ENCODE data around the gene RNLS.
"Not testable (repeated sequence)": the region's sequence is repeated elsewhere in the genome, so short reads cannot be mapped to it uniquely, and the experiment has no call there.

RNLS gene

DNA sequence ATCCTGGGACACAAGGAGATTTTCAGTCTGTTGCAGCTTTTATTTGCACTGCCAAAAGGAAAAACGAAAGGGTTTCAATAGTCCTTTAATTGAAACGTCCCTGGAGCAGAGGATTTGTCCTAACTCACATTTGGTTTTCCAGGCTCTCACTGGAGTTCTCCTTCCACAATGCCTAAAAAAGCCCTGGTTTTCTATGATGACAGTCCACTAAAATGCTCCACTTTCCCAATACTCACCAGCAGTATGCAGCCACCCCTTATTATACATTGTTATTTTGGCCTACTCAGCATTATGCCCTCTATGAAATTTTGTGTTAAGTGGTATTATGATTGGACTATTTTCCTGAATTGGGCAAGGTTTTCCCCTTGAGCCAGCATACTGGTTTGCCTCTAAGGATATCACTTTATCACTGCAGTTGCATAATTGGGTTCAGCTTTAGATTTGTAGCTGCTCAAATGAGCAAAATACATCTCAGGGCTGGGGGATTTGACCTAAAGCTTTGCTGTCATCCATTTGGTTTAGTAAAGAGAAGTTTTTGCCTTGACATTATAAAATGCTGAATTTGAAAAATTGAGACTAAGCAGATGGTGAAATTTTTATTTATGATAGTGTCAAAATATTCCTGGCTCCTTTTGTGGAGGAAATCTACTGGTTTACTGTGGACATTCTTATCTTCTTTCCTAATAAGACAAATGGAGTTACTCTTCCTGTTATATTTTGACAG lies 239.2 kb downstream of the RNLS start:
- DNase-seq (ENCODE audit: low spot score): no peak

GRCh38 chr10:88342733-88343310 lies 240.3 kb downstream of the RNLS start:
- DNase-seq (ENCODE audit: low spot score): no peak

DNA sequence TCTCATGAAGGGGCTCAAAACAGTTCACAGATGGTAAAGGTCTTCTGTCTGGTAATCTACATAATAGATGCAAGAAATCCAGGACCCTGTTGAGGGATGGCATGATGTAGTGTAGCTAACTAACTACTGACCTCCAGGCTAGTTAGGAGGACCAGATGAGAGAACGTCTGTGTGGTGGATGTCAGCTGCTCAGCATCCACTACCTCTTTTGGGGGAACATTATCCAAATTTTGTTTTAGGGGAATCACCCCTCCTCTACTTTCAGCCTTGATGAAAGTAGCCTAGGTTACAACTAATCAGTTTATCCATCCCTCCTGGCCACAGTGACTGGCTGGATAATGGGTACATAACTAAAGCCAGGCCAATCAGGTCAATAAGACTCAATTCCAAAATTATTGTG lies 246.0 kb downstream of the RNLS start:
- DNase-seq (ENCODE audit: low spot score): no peak

DNA sequence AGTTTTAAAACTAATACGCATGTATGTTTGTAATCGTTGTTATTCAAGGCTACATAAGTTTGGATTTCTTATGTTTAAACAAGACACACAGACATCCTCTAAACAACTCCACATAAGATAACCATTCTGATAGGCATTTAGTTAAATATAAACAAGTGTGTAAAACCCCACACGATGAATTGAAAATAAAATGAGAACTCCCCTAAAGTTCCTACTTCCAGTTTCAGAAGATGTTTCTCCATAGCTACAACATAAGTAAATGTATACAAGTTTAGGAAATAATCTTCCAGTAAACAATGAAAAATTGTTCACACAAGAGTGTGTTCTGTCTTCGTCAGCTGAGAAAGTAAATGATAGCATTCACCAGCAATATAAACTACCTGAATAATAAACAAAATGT lies 246.8 kb downstream of the RNLS start:
- DNase-seq (ENCODE audit: low spot score): no peak

- DNase-seq (ENCODE audit: low spot score): no peak
These were observed 249.9 kb downstream of the RNLS start for GRCh38 chr10:88333248-88333630.

DNA sequence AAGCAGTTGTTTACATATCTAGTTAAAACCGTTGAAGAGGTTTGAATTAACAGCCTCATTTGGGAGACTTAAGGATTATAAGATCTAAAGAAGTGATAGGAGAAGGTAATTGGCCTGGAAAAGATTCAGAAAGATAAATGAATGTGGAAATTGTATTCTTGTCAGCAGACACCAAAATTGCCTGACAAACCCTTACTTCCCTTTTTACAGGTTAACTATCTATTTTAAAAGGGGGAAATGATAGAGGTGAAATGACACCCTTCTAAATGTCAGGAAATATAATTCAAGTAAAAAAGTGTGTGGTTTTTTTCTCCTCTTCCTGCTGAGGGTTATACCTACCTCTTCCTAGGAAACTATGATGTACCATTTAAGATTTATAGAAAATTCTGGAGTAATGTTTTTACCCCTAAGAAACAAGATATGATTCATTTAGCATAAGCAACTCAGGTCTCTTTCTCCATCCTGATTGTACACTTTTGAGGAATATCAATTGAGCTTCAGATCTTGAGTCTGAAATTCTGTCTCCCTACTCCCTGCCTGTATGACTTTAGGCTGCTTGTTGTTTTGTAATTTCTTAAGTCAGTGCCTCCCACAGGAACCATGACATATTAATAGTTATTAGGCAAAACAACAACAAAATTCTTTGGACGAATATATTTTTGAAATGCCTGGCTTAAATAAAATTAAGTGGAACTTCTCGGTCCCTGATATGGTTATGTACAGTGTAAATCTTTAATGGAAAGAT lies 250.4 kb downstream of the RNLS start:
- DNase-seq (ENCODE audit: low spot score): no peak

DNA sequence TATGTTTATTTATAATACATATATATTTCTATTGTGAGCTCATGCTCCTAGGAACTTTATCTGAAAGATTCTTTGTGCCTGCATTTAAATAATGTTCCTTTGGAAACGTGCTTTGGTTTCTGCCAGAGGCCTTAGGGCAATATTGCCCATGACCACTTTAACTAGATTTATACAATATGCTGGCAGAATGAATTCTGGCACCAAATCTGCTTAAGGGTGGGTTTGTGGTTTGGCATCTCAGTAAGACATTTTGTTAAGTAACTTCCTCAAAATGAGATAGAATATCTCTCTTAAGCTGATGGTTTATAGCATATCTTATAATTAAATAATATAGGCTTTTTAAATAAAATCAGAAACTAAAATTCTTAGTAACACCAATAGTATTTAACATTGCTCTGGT lies 252.9 kb downstream of the RNLS start:
- DNase-seq (ENCODE audit: low spot score): no peak

GRCh38 chr10:88322324-88323063 lies 260.6 kb downstream of the RNLS start:
- DNase-seq (ENCODE audit: low spot score): no peak

- no peak for DNase-seq (ENCODE audit: low spot score)
These were observed 263.1 kb downstream of the RNLS start for GRCh38 chr10:88319960-88320517.

DNA sequence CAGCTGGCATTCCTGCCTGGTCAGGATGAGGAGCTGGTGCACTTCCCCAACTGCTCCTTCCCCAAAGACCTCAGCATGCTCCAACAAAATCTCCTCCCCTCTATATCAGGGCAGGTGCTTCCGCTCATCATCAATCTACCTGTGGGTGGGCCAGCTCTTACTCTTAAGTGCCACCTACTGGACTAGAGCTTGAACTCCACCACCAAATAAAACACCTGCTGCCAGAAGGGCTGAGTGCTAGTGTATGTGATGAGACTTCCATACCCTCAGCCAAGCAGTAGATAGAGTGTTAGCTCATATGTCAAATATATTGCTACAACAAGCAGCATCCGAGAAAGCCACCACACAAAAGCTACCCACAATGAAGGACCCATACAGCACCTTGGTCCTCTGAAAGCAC lies 264.3 kb downstream of the RNLS start:
- DNase-seq (ENCODE audit: low spot score): no peak

DNA sequence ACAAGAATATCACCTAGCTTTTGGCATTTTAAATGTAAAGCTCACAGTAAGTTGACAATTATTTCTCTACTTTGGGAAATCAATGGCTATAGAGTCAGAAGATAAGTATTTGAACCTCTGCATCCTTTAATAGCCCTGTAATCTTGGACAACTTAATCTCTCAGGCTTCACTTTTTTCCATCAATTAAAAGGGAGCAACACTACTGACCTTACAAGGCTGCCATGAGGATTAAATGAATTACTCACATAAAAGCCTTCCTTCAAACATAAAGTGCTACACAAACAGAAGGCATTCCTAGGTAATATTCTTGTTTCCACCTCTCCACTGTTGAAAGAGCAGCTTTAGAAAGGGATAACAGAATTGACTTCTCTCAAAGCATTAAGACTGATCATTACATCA lies 266.0 kb downstream of the RNLS start:
- DNase-seq (ENCODE audit: low spot score): no peak

DNA sequence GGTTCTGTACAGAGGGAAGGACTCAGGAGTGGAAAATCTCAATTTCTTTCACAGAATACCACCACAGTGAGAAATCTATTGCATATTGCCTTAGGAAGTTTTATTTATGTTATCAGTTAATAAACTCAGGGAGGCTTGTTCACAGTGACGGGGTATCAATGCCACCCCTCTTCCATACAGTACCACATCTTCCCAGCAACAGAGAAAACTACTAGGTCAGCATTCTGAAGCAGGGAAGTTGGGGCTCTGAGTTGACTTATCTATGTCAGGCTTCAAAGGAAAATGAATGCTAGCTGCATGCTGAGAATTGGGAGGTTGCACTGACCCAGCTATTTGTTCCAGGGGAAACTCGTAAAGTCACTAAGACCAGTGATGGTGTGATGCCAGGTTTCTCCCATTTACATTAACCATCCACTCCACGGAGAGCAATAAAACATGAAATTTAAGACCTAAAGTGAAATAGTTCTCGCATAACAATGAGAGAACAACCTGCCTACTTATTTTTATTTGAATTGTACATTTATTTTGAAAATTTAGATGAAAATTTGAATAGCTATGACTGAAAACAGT lies 266.7 kb downstream of the RNLS start:
- no peak for DNase-seq (ENCODE audit: low spot score)

GRCh38 chr10:88315755-88316154 lies 267.4 kb downstream of the RNLS start:
- no peak for DNase-seq (ENCODE audit: low spot score)

DNA sequence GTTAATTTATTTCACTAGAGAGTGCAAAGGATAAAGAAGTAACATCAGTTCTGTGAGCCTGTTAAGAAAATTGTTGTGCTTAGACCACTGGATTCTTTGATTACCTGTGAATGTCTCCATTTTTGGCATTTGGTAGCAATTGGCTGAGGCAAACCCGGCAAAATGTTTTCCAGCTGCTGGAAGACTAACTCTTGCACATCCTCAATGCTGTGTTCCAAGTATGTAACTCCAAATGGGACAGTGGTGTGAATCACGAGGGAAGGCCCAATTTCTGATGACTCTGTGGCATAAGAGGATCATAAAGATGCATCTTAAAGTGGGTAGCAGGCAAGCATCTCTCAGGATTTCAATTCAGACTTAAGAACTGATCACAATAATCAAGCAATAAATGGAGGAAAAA lies 268.8 kb downstream of the RNLS start:
- no peak for DNase-seq (ENCODE audit: low spot score)

DNA sequence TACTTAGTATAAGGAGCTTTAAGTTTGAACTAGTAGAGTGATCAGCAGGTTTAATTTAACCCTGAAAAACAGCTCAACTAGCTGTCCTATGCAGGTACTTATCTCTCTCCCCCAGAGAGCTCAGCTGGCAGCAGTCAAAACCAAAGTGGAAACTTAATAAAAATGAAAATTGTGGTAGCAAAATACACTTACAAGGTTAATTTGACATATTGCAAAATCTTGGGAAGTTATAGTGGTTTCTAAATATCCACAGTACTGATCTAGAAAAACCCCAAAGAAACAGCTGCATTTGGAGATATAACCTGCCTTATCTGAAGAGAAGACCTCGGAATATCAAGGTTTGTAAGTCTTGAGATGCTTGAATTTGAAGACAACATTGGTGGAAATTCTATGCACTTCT lies 269.2 kb downstream of the RNLS start:
- DNase-seq (ENCODE audit: low spot score): no peak

GRCh38 chr10:88312855-88313254 lies 270.3 kb downstream of the RNLS start:
- DNase-seq (ENCODE audit: low spot score): no peak

DNA sequence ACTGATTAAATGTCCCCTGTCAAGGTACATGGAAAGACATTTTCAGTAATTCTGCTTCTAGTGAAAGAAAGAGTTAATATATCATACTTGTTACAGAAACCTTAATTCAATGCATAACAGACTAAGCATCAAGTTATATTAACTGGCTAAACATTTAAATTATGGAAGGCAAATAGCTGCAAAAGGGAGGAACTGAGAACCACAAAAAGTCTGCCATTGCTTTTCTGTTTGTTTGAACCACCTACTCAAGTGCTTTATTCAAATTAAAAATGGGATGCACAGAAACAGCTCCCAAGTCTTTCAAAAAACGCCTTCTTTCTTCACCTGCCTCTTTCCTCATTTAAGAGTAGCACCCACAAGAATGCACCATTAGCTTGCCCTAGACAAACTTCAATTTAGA lies 271.9 kb downstream of the RNLS start:
- DNase-seq (ENCODE audit: low spot score): no peak

DNA sequence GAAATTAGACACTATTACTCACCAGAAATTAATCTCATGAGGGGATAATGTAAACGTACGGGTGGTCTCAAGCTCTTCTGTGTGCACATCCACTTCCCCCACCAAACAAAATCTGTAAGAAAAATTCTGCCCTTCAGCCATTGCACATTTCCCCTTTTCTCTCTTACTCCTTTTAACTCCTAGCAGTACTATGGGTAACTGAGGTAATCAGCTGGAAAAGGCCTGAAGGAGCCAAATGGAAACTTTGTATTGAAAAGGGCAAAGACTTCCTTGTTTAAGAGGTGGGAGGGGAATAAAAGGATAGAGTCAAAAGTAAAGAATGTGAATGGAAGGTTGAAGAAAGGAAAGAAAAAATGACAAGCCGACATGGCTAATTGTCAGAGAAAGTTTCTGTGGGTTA lies 273.8 kb downstream of the RNLS start:
- no peak for DNase-seq (ENCODE audit: low spot score)

GRCh38 chr10:88308361-88308760 lies 274.8 kb downstream of the RNLS start:
- not testable (repeated sequence) for DNase-seq (ENCODE audit: low spot score)

GRCh38 chr10:88299787-88300186 lies 283.3 kb downstream of the RNLS start:
- DNase-seq (ENCODE audit: low spot score): no peak

GRCh38 chr10:88297103-88297502 lies 286.0 kb downstream of the RNLS start:
- DNase-seq (ENCODE audit: low spot score): no peak

DNA sequence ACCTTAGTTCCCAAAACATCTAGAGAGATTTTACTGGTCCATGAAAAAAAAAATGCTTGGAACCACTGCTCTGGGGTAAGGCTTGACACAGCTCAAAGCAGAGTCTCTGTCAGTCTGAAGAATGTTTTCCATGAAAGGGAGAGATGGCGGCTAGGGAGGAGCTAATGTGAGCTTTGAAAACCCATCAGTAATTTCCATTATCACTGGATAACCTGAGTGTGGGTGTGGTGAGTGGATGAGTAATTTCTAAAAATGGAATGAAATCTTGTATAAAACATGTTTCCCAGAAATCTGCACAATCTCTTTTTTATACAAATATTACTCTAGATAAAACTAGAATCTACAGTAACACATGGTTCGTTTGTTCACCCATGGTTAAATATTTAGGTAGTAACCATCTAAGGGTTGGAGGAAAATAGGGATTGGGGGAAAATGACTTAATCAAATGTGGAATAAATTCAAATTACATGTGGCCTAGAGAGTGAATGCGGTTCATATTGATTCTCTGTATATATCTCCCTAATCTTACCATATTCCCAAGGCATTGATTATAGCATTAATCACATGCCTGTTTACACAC lies 289.4 kb downstream of the RNLS start:
- DNase-seq (ENCODE audit: low spot score): no peak
